DOHH2 (cell line): Measurements from ENCODE around the gene WFDC10A.

ENCODE experiments used
- H3F3A ChIP-seq: fragments of 200-600 bp; sonication (generic), shearing (Covaris generic); 2 replicates; pipeline ENCODE4 v1.6.0; 2016; ENCODE audit warnings: antibody characterized with exemption, mild to moderate bottlenecking; ENCODE audit not compliant: control insufficient read depth, insufficient read depth
- H3K27ac ChIP-seq: fragments of 200-600 bp; sonication (generic); 2 replicates; pipeline ENCODE4 v1.5.1; 2014; ENCODE audit warnings: low read depth, mild to moderate bottlenecking, low read length, moderate library complexity
- H3K27me3 ChIP-seq: fragments of 200-600 bp; sonication (generic); 2 replicates; pipeline ENCODE4 v1.6.1; 2014; ENCODE audit warnings: mild to moderate bottlenecking, low read length, mixed read lengths; ENCODE audit not compliant: control insufficient read depth
- H3K36me3 ChIP-seq: fragments of 200-600 bp; sonication (generic); 2 replicates; pipeline ENCODE4 v1.6.1; 2014; ENCODE audit warnings: mild to moderate bottlenecking, low read length, moderate library complexity, mixed read lengths; ENCODE audit not compliant: control insufficient read depth
- H3K4me1 ChIP-seq: fragments of 200-600 bp; sonication (generic); 2 replicates; pipeline ENCODE4 v1.6.1; 2014; ENCODE audit warnings: mild to moderate bottlenecking, low read length, mixed read lengths; ENCODE audit not compliant: control insufficient read depth
- H3K4me2 ChIP-seq: fragments of 200-600 bp; sonication (generic); 2 replicates; pipeline ENCODE4 v1.6.0; 2014; ENCODE audit warnings: mild to moderate bottlenecking, low read length, moderate library complexity
- H3K4me3 ChIP-seq: fragments of 200-600 bp; sonication (generic); 2 replicates; pipeline ENCODE4 v1.5.1; 2014; ENCODE audit warnings: mild to moderate bottlenecking, low read length, mixed read lengths
- H3K79me2 ChIP-seq: fragments of 200-600 bp; sonication (generic); 2 replicates; pipeline ENCODE4 v1.6.1; 2014; ENCODE audit warnings: mild to moderate bottlenecking, low read length, mixed read lengths; ENCODE audit not compliant: control insufficient read depth
- H3K9me2 ChIP-seq: fragments of 200-600 bp; sonication (generic); replicated peaks from 2 replicates; pipeline ENCODE4 v1.6.1; 2014; ENCODE audit warnings: mild to moderate bottlenecking, low read length, mixed read lengths; ENCODE audit not compliant: control insufficient read depth
- H3K9me3 ChIP-seq: fragments of 200-600 bp; sonication (generic); 2 replicates; pipeline ENCODE4 v1.6.1; 2014; ENCODE audit warnings: antibody characterized with exemption, low read length, mixed read lengths; ENCODE audit not compliant: control insufficient read depth, insufficient read depth
- H4K20me1 ChIP-seq: fragments of 200-600 bp; sonication (generic); 2 replicates; pipeline ENCODE4 v1.6.0; 2014; ENCODE audit warnings: low read depth, mild to moderate bottlenecking, antibody characterized with exemption, low read length, moderate library complexity; ENCODE audit not compliant: control insufficient read depth, insufficient read depth
- EZH2phosphoT487 ChIP-seq: fragments of 200-600 bp; sonication (generic); IDR thresholded peaks from 2 replicates; pipeline ENCODE4 v1.6.1; 2017; ENCODE audit warnings: borderline replicate concordance, mild to moderate bottlenecking, antibody characterized with exemption, low read length, moderate library complexity, mixed read lengths
- TF ChIP-seq, protein P1 (sequence below): fragments of 200-600 bp; sonication (generic); IDR thresholded peaks from one replicate; pipeline ENCODE4 v1.5.1; 2014; ENCODE audit warnings: antibody characterized with exemption, mild to moderate bottlenecking, low read depth, low read length; ENCODE audit not compliant: poor library complexity, severe bottlenecking

WFDC10A gene

DNA sequence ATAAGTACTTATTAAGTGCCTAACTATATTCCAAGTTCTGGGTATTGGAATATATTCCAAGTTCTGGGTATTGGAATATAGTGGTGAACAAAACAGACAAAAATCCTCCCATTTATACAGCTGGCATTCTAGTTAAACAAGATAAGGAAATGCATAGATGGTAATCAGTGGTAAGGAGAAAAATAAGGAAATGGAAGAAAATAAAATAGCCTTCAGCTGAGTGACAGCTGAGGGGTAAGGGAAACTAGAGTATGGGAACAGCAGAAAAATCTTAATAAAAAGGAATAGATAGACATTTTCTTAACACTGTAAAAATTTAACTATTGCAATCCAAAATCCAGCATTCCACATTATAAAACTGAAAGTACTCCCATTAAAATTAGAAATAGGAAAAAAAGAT, 17.2 kb upstream of the WFDC10A start:
- peaks cover 5% of the 10 kb centered on the region; the same call in 1 of the 2 replicates for H3K27me3 ChIP-seq
- H3K79me2 ChIP-seq, result no peaks in the 10 kb centered on the region
- H4K20me1 ChIP-seq, result no peaks in the 10 kb centered on the region
- no peaks in the 10 kb centered on the region for H3K9me3 ChIP-seq
- H3K4me2 ChIP-seq, result no peak overlapping the region
- H3F3A ChIP-seq, result no peaks in the 10 kb centered on the region
- H3K36me3 ChIP-seq, result no peaks in the 10 kb centered on the region
- H3K27ac ChIP-seq, result no peak overlapping the region
- no peaks in the 10 kb centered on the region for H3K9me2 ChIP-seq
- no peaks in the 10 kb centered on the region for H3K4me1 ChIP-seq
- TF ChIP-seq, protein P1, sequence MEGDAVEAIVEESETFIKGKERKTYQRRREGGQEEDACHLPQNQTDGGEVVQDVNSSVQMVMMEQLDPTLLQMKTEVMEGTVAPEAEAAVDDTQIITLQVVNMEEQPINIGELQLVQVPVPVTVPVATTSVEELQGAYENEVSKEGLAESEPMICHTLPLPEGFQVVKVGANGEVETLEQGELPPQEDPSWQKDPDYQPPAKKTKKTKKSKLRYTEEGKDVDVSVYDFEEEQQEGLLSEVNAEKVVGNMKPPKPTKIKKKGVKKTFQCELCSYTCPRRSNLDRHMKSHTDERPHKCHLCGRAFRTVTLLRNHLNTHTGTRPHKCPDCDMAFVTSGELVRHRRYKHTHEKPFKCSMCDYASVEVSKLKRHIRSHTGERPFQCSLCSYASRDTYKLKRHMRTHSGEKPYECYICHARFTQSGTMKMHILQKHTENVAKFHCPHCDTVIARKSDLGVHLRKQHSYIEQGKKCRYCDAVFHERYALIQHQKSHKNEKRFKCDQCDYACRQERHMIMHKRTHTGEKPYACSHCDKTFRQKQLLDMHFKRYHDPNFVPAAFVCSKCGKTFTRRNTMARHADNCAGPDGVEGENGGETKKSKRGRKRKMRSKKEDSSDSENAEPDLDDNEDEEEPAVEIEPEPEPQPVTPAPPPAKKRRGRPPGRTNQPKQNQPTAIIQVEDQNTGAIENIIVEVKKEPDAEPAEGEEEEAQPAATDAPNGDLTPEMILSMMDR, result no peak
- TF ChIP-seq EZH2phosphoT487, result no peak
- no peak overlapping the region for H3K4me3 ChIP-seq

DNA sequence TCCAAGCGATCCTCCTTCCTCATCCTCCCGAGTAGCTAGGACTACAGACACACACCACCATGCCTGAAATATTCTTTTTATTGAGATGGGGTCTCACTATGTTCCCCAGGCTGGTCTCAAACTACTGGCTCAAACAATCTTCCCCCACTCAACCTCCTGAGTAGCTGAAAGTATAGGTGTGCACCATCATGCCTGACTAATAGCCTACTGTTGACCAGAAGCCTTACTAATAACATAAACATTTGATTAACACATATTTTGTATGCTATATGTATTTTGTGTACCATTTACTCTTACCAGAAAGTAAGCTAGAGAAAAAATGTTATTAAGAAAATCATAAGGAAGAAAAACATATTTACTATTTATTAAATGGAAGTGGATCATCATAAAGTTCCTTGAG, 11.9 kb upstream of the WFDC10A start:
- TF ChIP-seq, protein P1, result no peak
- no peak for TF ChIP-seq EZH2phosphoT487
- no peaks in the 10 kb centered on the region for H3K36me3 ChIP-seq
- H3K9me3 ChIP-seq, result no peaks in the 10 kb centered on the region
- H3K4me2 ChIP-seq, result no peak overlapping the region
- H3K79me2 ChIP-seq, result no peaks in the 10 kb centered on the region
- H3K27ac ChIP-seq, result no peak overlapping the region
- peaks cover 5% of the 10 kb centered on the region; the same call in 1 of the 2 replicates for H3K27me3 ChIP-seq
- no peaks in the 10 kb centered on the region for H3K4me1 ChIP-seq
- H3F3A ChIP-seq, result no peaks in the 10 kb centered on the region
- no peaks in the 10 kb centered on the region for H3K9me2 ChIP-seq
- H4K20me1 ChIP-seq, result no peaks in the 10 kb centered on the region
- H3K4me3 ChIP-seq, result no peak overlapping the region

DNA sequence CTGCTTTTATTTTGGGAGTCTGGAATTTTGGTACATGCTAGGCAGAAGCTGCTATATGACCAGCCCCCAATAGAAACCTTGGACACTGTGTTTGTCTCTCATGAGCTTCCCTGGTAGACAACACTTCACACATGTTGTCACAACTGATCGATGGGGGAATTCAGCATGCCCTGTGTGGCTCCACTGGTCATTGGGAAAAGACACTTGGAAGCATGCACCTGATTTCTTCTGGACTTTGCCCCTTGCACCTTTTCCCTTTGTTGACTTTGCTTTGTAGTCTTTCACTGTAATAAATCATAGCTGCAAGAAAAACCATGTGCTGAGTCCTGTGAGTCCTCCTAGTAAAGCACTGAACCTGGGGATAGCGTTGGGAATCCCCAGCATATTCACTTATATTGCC, 7.9 kb upstream of the WFDC10A start:
- no peaks in the 10 kb centered on the region for H3K79me2 ChIP-seq
- no peaks in the 10 kb centered on the region for H3K4me1 ChIP-seq
- H3K27ac ChIP-seq, result no peak overlapping the region
- H3F3A ChIP-seq, result no peaks in the 10 kb centered on the region
- no peaks in the 10 kb centered on the region; the same call in 1 of the 2 replicates for H3K27me3 ChIP-seq
- TF ChIP-seq, protein P1, result no peak
- no peaks in the 10 kb centered on the region for H4K20me1 ChIP-seq
- H3K9me2 ChIP-seq, result no peaks in the 10 kb centered on the region
- H3K9me3 ChIP-seq, result no peaks in the 10 kb centered on the region
- no peak overlapping the region for H3K4me2 ChIP-seq
- H3K4me3 ChIP-seq, result no peak overlapping the region
- no peaks in the 10 kb centered on the region for H3K36me3 ChIP-seq

DNA sequence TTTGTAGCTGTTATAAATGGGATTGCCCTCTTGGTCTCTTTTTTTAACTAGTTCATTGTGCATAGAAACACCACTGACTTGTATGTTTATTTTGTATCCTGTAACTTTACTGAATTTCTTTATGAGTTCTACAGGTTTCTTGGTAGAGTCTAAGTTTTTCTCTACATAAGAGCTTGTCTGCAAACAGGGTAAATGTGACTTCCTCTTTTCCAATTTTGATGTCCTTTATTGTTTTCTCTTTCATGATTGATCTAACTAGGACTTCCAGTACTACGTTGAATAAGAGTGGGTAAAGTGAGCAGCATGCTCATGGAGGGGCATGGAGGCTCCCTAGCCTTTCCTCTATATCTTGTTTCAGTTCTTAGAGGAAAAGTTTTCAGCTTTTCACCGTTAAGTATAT, 3.0 kb upstream of the WFDC10A start:
- no peaks in the 10 kb centered on the region for H3K9me2 ChIP-seq
- H3K36me3 ChIP-seq, result no peaks in the 10 kb centered on the region
- H3K4me2 ChIP-seq, result no peak overlapping the region
- no peaks in the 10 kb centered on the region; the same call in 1 of the 2 replicates for H3K27me3 ChIP-seq
- no peaks in the 10 kb centered on the region for H4K20me1 ChIP-seq
- no peak overlapping the region for H3K27ac ChIP-seq
- H3K4me3 ChIP-seq, result no peak overlapping the region
- H3K79me2 ChIP-seq, result no peaks in the 10 kb centered on the region
- H3K9me3 ChIP-seq, result no peaks in the 10 kb centered on the region
- H3F3A ChIP-seq, result no peaks in the 10 kb centered on the region
- H3K4me1 ChIP-seq, result no peaks in the 10 kb centered on the region
- TF ChIP-seq EZH2phosphoT487, result no peak
- TF ChIP-seq, protein P1, result no peak
